T-helper 22 cell (primary cell): ENCODE measurements around the gene ENTPD7.

Experiments
- DNase-seq: peaks from one replicate; pipeline ENCODE4 v3.0.0-alpha.2; 2020; ENCODE audit warnings: low read depth

Gene ENTPD7

GRCh38 chr10:99647601-99648151, 11.6 kb upstream of the ENTPD7 start:
- DNase-seq = no peak

GRCh38 chr10:99648717-99649116, 10.6 kb upstream of the ENTPD7 start:
- DNase-seq = no peak

- DNase-seq = no peak
These were observed 6.4 kb upstream of the ENTPD7 start for GRCh38 chr10:99652800-99653390.

GRCh38 chr10:99654390-99655175, 4.7 kb upstream of the ENTPD7 start:
- no peak for DNase-seq

- no peak for DNase-seq
These were observed 2.9 kb upstream of the ENTPD7 start for GRCh38 chr10:99656199-99657064.

GRCh38 chr10:99658622-99659030, 683 bp upstream of the ENTPD7 start:
- DNase-seq = no peak

GRCh38 chr10:99659868-99660366, 608 bp downstream of the ENTPD7 start:
- no peak for DNase-seq

GRCh38 chr10:99660662-99661376, 1.5 kb downstream of the ENTPD7 start:
- DNase-seq = no peak

GRCh38 chr10:99661377-99661763, 2.1 kb downstream of the ENTPD7 start:
- no peak for DNase-seq

GRCh38 chr10:99665304-99665703, 6.0 kb downstream of the ENTPD7 start:
- DNase-seq = no peak

- no peak for DNase-seq
These were observed 7.9 kb downstream of the ENTPD7 start for GRCh38 chr10:99667108-99667751.

GRCh38 chr10:99671386-99671785, 12.1 kb downstream of the ENTPD7 start:
- DNase-seq = no peak

- no peak for DNase-seq
These were observed 13.6 kb downstream of the ENTPD7 start for GRCh38 chr10:99672884-99673283.

GRCh38 chr10:99673492-99673891, 14.2 kb downstream of the ENTPD7 start:
- no peak for DNase-seq

GRCh38 chr10:99674762-99675161, 15.5 kb downstream of the ENTPD7 start:
- DNase-seq = no peak

GRCh38 chr10:99676426-99676825, 17.1 kb downstream of the ENTPD7 start:
- DNase-seq = no peak

- DNase-seq = no peak
These were observed 17.6 kb downstream of the ENTPD7 start for GRCh38 chr10:99676895-99677294.

GRCh38 chr10:99678921-99679320, 19.6 kb downstream of the ENTPD7 start:
- no peak for DNase-seq

- DNase-seq = no peak
These were observed 22.2 kb downstream of the ENTPD7 start for GRCh38 chr10:99681553-99681952.

- DNase-seq = no peak
These were observed 22.7 kb downstream of the ENTPD7 start for GRCh38 chr10:99682032-99682431.

- DNase-seq = no peak
These were observed 23.4 kb downstream of the ENTPD7 start for GRCh38 chr10:99682752-99683151.
